Cerebellar cortex (tissue), 1 donor: Measurements from ENCODE around the gene GRPEL1.

ENCODE experiments used
- DNase-seq: peaks from one replicate; pipeline ENCODE4 v3.0.0-alpha.2; 2015; ENCODE audit warnings: low spot score

GRPEL1 gene

GRCh38 chr4:7063362-7063761, 4.5 kb downstream of the GRPEL1 start:
- DNase-seq, result no peak

- no peak for DNase-seq
Measured at GRCh38 chr4:7062816-7063215, 5.0 kb downstream of the GRPEL1 start.

- DNase-seq, result no peak
Measured at GRCh38 chr4:7061815-7062214, 6.0 kb downstream of the GRPEL1 start.

GRCh38 chr4:7060346-7061150, 7.3 kb downstream of the GRPEL1 start:
- no peak for DNase-seq

- DNase-seq, result no peak
Measured at GRCh38 chr4:7059662-7060061, 8.2 kb downstream of the GRPEL1 start.

GRCh38 chr4:7058792-7059191, 9.1 kb downstream of the GRPEL1 start:
- no peak for DNase-seq

- no peak for DNase-seq
Measured at GRCh38 chr4:7055990-7056325, 11.9 kb downstream of the GRPEL1 start.

- DNase-seq, result no peak
Measured at GRCh38 chr4:7055111-7055989, 12.5 kb downstream of the GRPEL1 start.

- no peak for DNase-seq
Measured at GRCh38 chr4:7054106-7054880, 13.6 kb downstream of the GRPEL1 start.

- DNase-seq, result no peak
Measured at GRCh38 chr4:7052923-7053715, 14.7 kb downstream of the GRPEL1 start.

GRCh38 chr4:7052313-7052712, 15.6 kb downstream of the GRPEL1 start:
- DNase-seq, result no peak

- no peak for DNase-seq
Measured at GRCh38 chr4:7051905-7052304, 16.0 kb downstream of the GRPEL1 start.

- DNase-seq, result no peak
Measured at GRCh38 chr4:7051144-7051495, 16.7 kb downstream of the GRPEL1 start.

- no peak for DNase-seq
Measured at GRCh38 chr4:7050481-7051143, 17.3 kb downstream of the GRPEL1 start.

- no peak for DNase-seq
Measured at GRCh38 chr4:7049739-7050138, 18.1 kb downstream of the GRPEL1 start.

- no peak for DNase-seq
Measured at GRCh38 chr4:7049295-7049694, 18.6 kb downstream of the GRPEL1 start.

GRCh38 chr4:7048642-7049041, 19.2 kb downstream of the GRPEL1 start:
- DNase-seq, result no peak

GRCh38 chr4:7046971-7047370, 20.9 kb downstream of the GRPEL1 start:
- DNase-seq, result no peak

GRCh38 chr4:7045961-7046921, 21.6 kb downstream of the GRPEL1 start:
- DNase-seq, result no peak

- DNase-seq, result no peak
Measured at GRCh38 chr4:7045553-7045952, 22.3 kb downstream of the GRPEL1 start.
